Suprapubic skin (tissue), 3 donors: ENCODE data around the gene CACNA1I.

Experiments
- POLR2A ChIP-seq, 2 donors: fragments of 450-650 bp; IDR thresholded peaks; one replicate each; pipeline ENCODE4 v1.6.1; 2017; ENCODE audit warnings: antibody characterized with exemption in 2 of 2, mild to moderate bottlenecking in 2 of 2, moderate library complexity in 2 of 2
- TF ChIP-seq, protein P1 (sequence below), 2 donors: fragments of 200-600 bp in 1 of 2; fragments of 450-650 bp in 1 of 2; sonication (generic) in 1 of 2; IDR thresholded peaks; one replicate each; pipeline ENCODE4 v1.5.1; 2016 to 2019; ENCODE audit warnings: antibody characterized with exemption in 2 of 2, mild to moderate bottlenecking in 1 of 2, moderate library complexity in 1 of 2

DNA sequence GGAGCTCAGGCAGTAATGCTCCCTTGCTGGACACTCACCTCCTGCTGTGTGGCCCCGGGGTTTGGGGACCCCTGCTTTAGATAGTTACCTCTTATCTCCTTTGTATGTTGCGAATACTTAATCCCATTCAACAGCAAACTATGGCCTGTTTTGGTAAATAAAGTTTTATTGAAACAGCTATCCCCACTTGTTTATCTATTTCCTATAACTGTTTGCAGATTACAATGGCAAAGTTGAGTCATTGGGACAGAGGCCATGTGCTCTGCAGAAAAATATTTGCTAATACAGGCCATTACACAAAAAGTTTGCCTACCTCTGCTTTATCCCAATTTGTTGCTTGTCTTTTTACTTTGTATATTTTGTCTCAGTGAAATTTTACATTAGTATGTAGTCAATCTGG, 68.4 kb downstream of the CACNA1I start:
- TF ChIP-seq, protein P1, sequence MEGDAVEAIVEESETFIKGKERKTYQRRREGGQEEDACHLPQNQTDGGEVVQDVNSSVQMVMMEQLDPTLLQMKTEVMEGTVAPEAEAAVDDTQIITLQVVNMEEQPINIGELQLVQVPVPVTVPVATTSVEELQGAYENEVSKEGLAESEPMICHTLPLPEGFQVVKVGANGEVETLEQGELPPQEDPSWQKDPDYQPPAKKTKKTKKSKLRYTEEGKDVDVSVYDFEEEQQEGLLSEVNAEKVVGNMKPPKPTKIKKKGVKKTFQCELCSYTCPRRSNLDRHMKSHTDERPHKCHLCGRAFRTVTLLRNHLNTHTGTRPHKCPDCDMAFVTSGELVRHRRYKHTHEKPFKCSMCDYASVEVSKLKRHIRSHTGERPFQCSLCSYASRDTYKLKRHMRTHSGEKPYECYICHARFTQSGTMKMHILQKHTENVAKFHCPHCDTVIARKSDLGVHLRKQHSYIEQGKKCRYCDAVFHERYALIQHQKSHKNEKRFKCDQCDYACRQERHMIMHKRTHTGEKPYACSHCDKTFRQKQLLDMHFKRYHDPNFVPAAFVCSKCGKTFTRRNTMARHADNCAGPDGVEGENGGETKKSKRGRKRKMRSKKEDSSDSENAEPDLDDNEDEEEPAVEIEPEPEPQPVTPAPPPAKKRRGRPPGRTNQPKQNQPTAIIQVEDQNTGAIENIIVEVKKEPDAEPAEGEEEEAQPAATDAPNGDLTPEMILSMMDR (IDR thresholded peaks at IDR 0.05), result no peak
- no peak for TF ChIP-seq POLR2A (IDR thresholded peaks at IDR 0.05)
